Astrocyte (in vitro differentiated cells and primary cell): ENCODE measurements around the gene FABP1.

Experiments used
- EZH2 ChIP-seq: IDR thresholded peaks from 2 replicates; pipeline ENCODE4 v1.6.1; 2012; ENCODE audit warnings: mild to moderate bottlenecking, low read length, inconsistent platforms; ENCODE audit not compliant: insufficient read depth
- TF ChIP-seq, protein P1 (sequence below): IDR thresholded peaks from 2 replicates; pipeline ENCODE4 v1.5.1; 2011; ENCODE audit warnings: low read depth, mild to moderate bottlenecking, inconsistent platforms, low read length, moderate library complexity; ENCODE audit not compliant: insufficient read depth

DNA sequence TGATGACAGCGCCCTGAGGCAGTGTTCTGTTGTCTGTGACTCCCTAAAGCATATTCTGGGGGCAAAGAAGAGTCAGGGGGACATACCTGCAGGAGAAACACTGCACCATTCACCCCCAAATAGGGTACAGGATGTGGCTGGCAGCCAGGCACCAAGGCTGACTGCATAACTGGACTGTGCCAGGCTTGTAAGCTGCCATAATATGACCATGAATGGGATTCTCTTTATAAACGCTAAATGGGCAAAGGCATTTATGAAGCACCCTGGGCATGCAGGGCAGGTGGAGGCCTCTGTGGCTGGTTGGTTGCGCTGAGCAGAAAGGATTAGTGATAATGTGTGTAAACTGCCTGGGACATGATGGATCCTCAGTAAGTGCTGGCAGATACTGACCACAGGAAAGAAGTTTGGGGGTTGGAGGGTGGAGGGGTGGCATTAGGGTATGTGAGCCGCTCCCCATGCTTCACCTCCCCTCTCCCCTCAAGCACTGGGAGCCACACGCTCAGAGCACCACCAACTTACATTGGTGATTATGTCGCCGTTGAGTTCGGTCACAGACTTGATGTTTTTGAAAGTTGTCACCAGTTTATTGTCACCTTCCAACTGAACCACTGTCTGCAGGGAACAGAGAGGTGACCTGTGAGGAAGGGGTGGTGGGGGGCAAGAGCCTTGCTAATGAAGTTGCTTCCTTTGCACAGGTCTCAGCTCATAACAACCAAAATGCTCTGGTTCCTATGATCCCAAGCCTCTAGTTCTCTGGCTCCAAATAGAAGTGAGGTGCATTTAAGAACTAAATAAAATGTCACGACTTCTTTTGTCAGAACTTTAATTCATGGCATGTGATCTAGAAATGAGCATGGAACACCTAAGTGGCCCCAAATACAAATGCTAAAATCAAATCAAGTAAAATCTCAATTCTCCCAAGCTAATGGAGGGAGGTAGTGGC is 3.6 kb downstream of the FABP1 start:
- TF ChIP-seq, protein P1, sequence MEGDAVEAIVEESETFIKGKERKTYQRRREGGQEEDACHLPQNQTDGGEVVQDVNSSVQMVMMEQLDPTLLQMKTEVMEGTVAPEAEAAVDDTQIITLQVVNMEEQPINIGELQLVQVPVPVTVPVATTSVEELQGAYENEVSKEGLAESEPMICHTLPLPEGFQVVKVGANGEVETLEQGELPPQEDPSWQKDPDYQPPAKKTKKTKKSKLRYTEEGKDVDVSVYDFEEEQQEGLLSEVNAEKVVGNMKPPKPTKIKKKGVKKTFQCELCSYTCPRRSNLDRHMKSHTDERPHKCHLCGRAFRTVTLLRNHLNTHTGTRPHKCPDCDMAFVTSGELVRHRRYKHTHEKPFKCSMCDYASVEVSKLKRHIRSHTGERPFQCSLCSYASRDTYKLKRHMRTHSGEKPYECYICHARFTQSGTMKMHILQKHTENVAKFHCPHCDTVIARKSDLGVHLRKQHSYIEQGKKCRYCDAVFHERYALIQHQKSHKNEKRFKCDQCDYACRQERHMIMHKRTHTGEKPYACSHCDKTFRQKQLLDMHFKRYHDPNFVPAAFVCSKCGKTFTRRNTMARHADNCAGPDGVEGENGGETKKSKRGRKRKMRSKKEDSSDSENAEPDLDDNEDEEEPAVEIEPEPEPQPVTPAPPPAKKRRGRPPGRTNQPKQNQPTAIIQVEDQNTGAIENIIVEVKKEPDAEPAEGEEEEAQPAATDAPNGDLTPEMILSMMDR = no peak
- TF ChIP-seq EZH2 = no peak
